Neural progenitor cell (in vitro differentiated cells): Measurements from ENCODE around the gene COLEC12. TPM values are rescaled to one million over a fixed set of nuclear protein-coding genes. Genes with fewer than 3 reads are reported as not detected.

Experiments used
- DNase-seq: peaks from one replicate; pipeline ENCODE4 v3.0.0-alpha.2; 2016; ENCODE audit warnings: low spot score
- H2AFZ ChIP-seq: fragments of 200-600 bp; sonication (generic); replicated peaks from 2 replicates; pipeline ENCODE4 v1.6.1; 2016; ENCODE audit warnings: antibody characterized with exemption
- H3F3A ChIP-seq: fragments of 200-600 bp; sonication (generic); 2 replicates; pipeline ENCODE4 v1.6.1; 2016; ENCODE audit warnings: antibody characterized with exemption, low read depth
- H3K27ac ChIP-seq: fragments of 200-600 bp; sonication (generic); 2 replicates; pipeline ENCODE4 v1.5.1; 2016; ENCODE audit warnings: mild to moderate bottlenecking
- H3K27me3 ChIP-seq: fragments of 200-600 bp; sonication (generic); 2 replicates; pipeline ENCODE4 v1.6.1; 2016; ENCODE audit warnings: mild to moderate bottlenecking, moderate library complexity
- H3K36me3 ChIP-seq: fragments of 200-600 bp; sonication (generic); 2 replicates; pipeline ENCODE4 v1.5.1; 2016
- H3K4me1 ChIP-seq: fragments of 200-600 bp; sonication (generic); 2 replicates; pipeline ENCODE4 v1.6.1; 2016; ENCODE audit warnings: mixed run types
- H3K4me2 ChIP-seq: fragments of 200-600 bp; sonication (generic); 2 replicates; pipeline ENCODE4 v1.6.1; 2016
- H3K4me3 ChIP-seq: fragments of 200-600 bp; sonication (generic); 2 replicates; pipeline ENCODE4 v1.5.1; 2016
- H3K79me2 ChIP-seq: fragments of 200-600 bp; sonication (generic); 2 replicates; pipeline ENCODE4 v1.6.1; 2016; ENCODE audit warnings: low read depth
- H3K9ac ChIP-seq: fragments of 200-600 bp; sonication (generic); 2 replicates; pipeline ENCODE4 v1.6.1; 2016
- H3K9me3 ChIP-seq: fragments of 200-600 bp; sonication (generic); 2 replicates; pipeline ENCODE4 v1.5.1; 2016; ENCODE audit warnings: low read depth
- H4K20me1 ChIP-seq: fragments of 200-600 bp; sonication (generic); 2 replicates; pipeline ENCODE4 v1.6.1; 2016; ENCODE audit warnings: low read depth
- H3K27ac Mint-ChIP-seq: 3 replicates; pipeline ENCODE4 v1.8.0; 2021; ENCODE audit warnings: mixed read lengths
- H3K27me3 Mint-ChIP-seq: 2 replicates; pipeline ENCODE4 v1.8.0; 2022; ENCODE audit warnings: low read depth, mild to moderate bottlenecking, inconsistent platforms, moderate library complexity, mixed read lengths; ENCODE audit not compliant: insufficient read depth
- H3K36me3 Mint-ChIP-seq: 3 replicates; pipeline ENCODE4 v1.8.0; 2021; ENCODE audit warnings: mixed read lengths
- H3K4me1 Mint-ChIP-seq: 3 replicates; pipeline ENCODE4 v1.8.0; 2021; ENCODE audit warnings: mixed read lengths
- H3K4me3 Mint-ChIP-seq: 3 replicates; pipeline ENCODE4 v1.8.0; 2021; ENCODE audit warnings: mild to moderate bottlenecking, moderate library complexity, mixed read lengths
- H3K9me3 Mint-ChIP-seq: 3 replicates; pipeline ENCODE4 v1.8.0; 2020; ENCODE audit warnings: mixed read lengths
- EZH2 ChIP-seq: fragments of 200-600 bp; sonication (generic); IDR thresholded peaks from 2 replicates; pipeline ENCODE4 v1.6.1; 2017; ENCODE audit warnings: antibody characterized with exemption, mild to moderate bottlenecking, moderate library complexity
- EZH2phosphoT487 ChIP-seq: fragments of 200-600 bp; sonication (generic); IDR thresholded peaks from 2 replicates; pipeline ENCODE4 v1.6.1; 2017; ENCODE audit warnings: antibody characterized with exemption
- total RNA-seq: library from RNA; depleted of rRNA; stranded (reverse); fragments of >200 nt; gene quantifications from 2 replicates; pipeline ENCODE4 v1.2.3, GENCODE V29; 2015; ENCODE audit warnings: low replicate concordance
- TF ChIP-seq, protein P1 (sequence below): fragments of 200-600 bp; sonication (generic); IDR thresholded peaks from 2 replicates; pipeline ENCODE4 v1.5.1; 2017; ENCODE audit warnings: antibody characterized with exemption, mild to moderate bottlenecking

COLEC12 gene
- total RNA-seq, 1 donor from 2014 or later = 2.0 TPM

DNA sequence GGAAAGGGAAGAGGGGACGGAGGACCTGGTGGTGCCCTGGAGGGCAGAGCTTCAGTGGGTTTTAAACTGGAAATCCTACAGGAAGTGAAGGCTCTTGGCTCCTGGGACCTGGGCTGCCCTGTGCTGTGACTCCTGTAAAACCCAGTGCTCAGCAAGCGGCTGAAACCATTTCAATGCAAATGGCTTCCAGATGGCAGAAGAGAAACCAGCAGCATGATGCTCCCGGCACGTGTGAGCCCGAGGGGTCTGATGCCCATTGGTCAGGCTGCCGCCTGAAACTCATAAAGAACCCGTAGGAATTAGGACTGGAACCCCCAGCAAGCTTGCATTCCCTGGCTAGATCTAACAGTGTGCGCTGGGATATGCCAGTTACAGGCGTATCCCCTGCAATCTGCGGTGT lies 123.4 kb downstream of the COLEC12 start:
- H3K27ac ChIP-seq = no peak overlapping the region
- no peak overlapping the region for H2AFZ ChIP-seq
- H3K4me2 ChIP-seq = peak overlapping the region; percentile 47
- no peak overlapping the region for H3K4me3 ChIP-seq
- peaks cover 9% of the 10 kb centered on the region for H3K36me3 Mint-ChIP-seq
- DNase-seq = no peak
- no peak overlapping the region for H3K27ac Mint-ChIP-seq
- no peaks in the 10 kb centered on the region for H3K79me2 ChIP-seq
- no peaks in the 10 kb centered on the region for H3F3A ChIP-seq
- peaks cover 22% of the 10 kb centered on the region for H3K4me1 Mint-ChIP-seq
- no peaks in the 10 kb centered on the region for H3K9me3 Mint-ChIP-seq
- H3K9ac ChIP-seq = no peak overlapping the region
- TF ChIP-seq, protein P1, sequence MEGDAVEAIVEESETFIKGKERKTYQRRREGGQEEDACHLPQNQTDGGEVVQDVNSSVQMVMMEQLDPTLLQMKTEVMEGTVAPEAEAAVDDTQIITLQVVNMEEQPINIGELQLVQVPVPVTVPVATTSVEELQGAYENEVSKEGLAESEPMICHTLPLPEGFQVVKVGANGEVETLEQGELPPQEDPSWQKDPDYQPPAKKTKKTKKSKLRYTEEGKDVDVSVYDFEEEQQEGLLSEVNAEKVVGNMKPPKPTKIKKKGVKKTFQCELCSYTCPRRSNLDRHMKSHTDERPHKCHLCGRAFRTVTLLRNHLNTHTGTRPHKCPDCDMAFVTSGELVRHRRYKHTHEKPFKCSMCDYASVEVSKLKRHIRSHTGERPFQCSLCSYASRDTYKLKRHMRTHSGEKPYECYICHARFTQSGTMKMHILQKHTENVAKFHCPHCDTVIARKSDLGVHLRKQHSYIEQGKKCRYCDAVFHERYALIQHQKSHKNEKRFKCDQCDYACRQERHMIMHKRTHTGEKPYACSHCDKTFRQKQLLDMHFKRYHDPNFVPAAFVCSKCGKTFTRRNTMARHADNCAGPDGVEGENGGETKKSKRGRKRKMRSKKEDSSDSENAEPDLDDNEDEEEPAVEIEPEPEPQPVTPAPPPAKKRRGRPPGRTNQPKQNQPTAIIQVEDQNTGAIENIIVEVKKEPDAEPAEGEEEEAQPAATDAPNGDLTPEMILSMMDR = no peak
- TF ChIP-seq EZH2phosphoT487 (no peak), EZH2 (no peak)
- H3K4me1 ChIP-seq = peaks cover 12% of the 10 kb centered on the region
- H3K27me3 Mint-ChIP-seq = no peaks in the 10 kb centered on the region
- H3K9me3 ChIP-seq = no peaks in the 10 kb centered on the region
- no peaks in the 10 kb centered on the region for H3K27me3 ChIP-seq
- no peaks in the 10 kb centered on the region for H4K20me1 ChIP-seq
- H3K4me3 Mint-ChIP-seq = no peak overlapping the region
- no peaks in the 10 kb centered on the region for H3K36me3 ChIP-seq

DNA sequence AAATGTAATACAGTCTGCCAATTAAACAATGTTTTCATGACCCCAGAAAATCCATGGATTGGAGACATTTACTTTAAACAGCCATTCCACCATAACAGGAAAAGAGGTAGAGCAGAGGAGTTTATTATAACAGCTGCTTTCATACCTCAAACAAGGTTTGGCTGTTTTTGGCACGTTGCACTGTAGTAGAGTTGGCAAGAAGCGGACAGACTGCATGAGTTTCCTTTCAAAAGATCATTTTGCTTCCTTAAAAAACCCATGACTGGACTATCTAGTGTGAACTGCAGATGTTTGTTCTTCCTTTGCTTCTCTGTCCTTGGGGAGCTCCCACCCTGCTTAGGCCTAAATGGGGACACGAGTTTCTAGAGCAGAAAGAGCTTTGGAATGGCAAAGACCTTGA lies 124.2 kb downstream of the COLEC12 start:
- Histone ChIP-seq H3K27me3 (no peaks in the 10 kb centered on the region), H3K4me1 (peaks cover 12% of the 10 kb centered on the region), H2AFZ (no peak overlapping the region), H3F3A (no peaks in the 10 kb centered on the region), H3K36me3 (no peaks in the 10 kb centered on the region), H4K20me1 (no peaks in the 10 kb centered on the region), H3K79me2 (no peaks in the 10 kb centered on the region), H3K9me3 (no peaks in the 10 kb centered on the region), H3K27ac (no peak overlapping the region), H3K9ac (no peak overlapping the region), H3K4me2 (no peak overlapping the region), H3K4me3 (no peak overlapping the region)
- Mint-ChIP-seq H3K9me3 (no peaks in the 10 kb centered on the region), H3K4me3 (no peak overlapping the region), H3K27me3 (no peaks in the 10 kb centered on the region), H3K27ac (no peak overlapping the region), H3K36me3 (peaks cover 11% of the 10 kb centered on the region), H3K4me1 (peaks cover 24% of the 10 kb centered on the region)
- TF ChIP-seq, protein P1 = no peak
- TF ChIP-seq EZH2phosphoT487 (no peak), EZH2 (no peak)
- DNase-seq = no peak

DNA sequence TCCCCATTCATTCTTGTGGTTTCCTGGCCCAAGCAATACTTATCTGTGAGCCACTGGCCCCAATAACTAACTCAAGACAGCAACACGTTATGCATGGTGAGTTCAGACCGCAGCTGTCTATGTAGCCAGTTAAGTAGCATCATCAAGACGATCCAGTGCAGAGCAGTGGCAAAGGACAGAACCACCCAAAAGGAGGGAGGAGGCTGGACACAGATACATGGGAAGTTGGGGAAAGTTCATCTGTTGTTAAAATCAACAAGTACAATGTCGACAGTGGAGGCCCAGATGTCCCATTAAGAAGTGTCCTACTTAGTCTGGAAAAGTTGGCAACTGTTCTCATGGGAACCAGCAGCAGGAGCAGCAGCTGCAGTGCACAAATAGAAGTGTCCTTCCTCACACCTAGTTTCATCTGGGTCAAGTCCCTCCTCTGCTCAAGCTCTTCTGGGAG lies 125.8 kb downstream of the COLEC12 start:
- Histone ChIP-seq H3K4me1 (peaks cover 12% of the 10 kb centered on the region), H3K9me3 (no peaks in the 10 kb centered on the region), H3K4me3 (no peak overlapping the region), H3K27ac (no peak overlapping the region), H3K79me2 (no peaks in the 10 kb centered on the region), H3K27me3 (no peaks in the 10 kb centered on the region), H3K9ac (no peak overlapping the region), H2AFZ (no peak overlapping the region), H3K36me3 (no peaks in the 10 kb centered on the region), H3F3A (no peaks in the 10 kb centered on the region), H4K20me1 (no peaks in the 10 kb centered on the region), H3K4me2 (no peak overlapping the region)
- H3K4me1 Mint-ChIP-seq = peaks cover 21% of the 10 kb centered on the region
- H3K9me3 Mint-ChIP-seq = no peaks in the 10 kb centered on the region
- no peak overlapping the region for H3K27ac Mint-ChIP-seq
- DNase-seq = no peak
- TF ChIP-seq EZH2 (no peak), EZH2phosphoT487 (no peak)
- TF ChIP-seq, protein P1 = no peak
- peaks cover 11% of the 10 kb centered on the region for H3K36me3 Mint-ChIP-seq
- no peaks in the 10 kb centered on the region for H3K27me3 Mint-ChIP-seq
- no peak overlapping the region for H3K4me3 Mint-ChIP-seq
